SK-N-MC (cell line): ENCODE data around the gene TBX3.

Experiments used
- EZH2 ChIP-seq: fragments of 200-600 bp; sonication (generic); IDR thresholded peaks from one replicate; pipeline ENCODE4 v1.6.1; 2017; ENCODE audit warnings: antibody characterized with exemption
- FOXP2 ChIP-seq: optimal IDR thresholded peaks from 2 replicates; pipeline ENCODE3; 2011; ENCODE audit warnings: mild to moderate bottlenecking, moderate library complexity; ENCODE audit not compliant: insufficient read depth; ENCODE audit errors: extremely low read length, control extremely low read depth
- POLR2AphosphoS5 ChIP-seq: IDR thresholded peaks from 2 replicates; pipeline ENCODE4 v1.6.1; 2012; ENCODE audit warnings: mild to moderate bottlenecking, low read depth, low read length, borderline replicate concordance

DNA sequence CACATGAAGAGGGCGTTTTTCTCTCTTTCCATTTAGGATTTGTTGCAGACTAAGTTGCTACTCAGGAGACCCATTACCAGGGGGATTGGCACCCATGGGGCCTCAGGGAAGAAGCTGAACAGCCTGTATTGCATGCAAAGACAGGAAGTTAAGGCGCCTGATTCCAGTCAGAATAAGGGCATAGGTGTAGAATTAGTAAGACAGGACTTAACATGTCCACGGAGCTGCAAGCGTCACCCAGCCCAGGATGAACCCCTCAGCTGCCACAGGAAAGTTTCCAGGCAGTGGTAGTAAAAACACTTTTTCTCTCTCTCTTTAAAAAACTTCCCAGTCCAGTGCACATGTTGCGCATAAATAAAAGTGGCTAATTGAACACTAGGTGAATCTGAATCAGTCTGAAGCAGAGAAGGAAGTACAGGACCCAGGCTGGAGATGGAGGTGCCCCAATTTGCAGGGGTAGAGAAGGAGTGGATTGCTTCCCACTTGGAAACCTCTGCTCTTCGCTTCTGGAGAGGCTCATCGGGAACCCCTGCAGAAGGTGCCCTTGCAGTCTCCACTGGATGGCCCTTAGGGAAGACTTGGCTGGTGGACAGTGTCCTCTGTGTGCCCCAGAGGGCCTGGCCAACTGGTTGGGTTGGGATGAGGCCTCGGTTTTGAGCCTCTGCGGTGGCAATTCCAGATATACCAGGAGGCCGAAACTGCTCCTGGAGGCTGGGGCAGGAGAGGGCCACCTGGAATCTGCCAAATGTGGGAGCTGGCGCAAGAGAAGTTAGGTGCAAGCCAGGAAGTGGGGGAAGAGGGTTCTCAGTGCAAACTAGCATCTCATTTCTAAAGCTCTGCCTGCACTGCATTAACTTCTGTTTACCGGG lies 10.7 kb upstream of the TBX3 start:
- TF ChIP-seq POLR2AphosphoS5 (no peak), EZH2 (no peak), FOXP2 (no peak)
